GM04504 (cell line): ENCODE measurements around the gene GABRR1.

ENCODE experiments used
- DNase-seq: peaks from one replicate; pipeline ENCODE4 v3.0.0-alpha.2; 2012; ENCODE audit warnings: low read depth

GABRR1 gene

DNA sequence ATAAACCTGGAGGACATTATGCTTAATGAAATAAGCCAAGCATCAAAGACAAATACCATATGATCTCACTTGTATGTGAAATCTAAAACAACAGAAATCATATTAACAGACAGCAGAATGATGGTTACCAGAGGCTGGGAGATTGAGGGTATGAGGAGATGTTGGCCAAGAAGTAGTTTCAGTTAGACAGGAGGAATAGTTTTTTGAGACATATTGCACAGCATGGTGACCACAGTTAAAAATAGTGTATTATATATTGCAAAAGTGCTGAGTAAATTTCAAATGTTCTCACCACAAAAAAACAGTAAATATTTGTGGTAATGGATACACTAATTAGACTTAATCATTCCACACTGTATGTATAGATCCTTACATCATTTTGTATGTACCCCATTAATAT lies 1.8 kb downstream of the GABRR1 start:
- DNase-seq: no peak

DNA sequence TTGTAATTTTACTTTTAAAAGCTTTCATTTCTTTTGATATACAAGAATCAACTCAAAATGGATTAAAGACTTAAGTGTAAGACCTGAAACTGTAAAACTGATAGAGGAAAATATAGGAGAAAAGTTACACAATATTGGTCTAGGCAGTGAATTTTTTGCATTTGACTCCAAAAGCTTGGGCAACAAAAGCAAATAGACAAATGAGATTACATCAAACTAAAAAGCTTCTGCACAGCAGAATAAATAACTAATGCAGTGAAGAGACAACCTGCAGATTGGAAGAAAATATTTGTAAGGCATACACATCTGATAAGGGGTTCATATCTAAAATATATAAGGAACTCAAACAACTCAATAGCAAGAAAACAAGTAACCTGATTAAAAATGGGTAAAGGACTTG lies 3.0 kb downstream of the GABRR1 start:
- no peak for DNase-seq

DNA sequence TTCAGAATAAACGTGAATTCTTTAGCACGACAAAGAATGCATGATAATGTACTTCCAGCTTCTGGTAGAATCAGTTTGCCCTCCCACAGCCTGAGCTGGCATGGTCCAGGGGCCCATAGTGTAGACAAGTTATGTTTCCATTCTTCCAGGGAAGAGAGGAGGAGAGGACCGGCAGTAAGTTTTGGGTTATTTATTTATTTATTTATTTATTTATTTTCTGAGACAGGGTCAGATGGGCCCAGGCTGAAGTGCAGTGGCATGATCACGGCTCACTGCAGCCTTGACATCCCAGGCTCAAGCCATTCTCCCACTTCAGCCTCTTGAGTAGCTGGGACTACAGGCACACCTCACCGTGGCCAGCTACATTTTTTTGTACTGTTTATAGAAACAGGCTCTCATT lies 4.7 kb downstream of the GABRR1 start:
- DNase-seq: no peak

DNA sequence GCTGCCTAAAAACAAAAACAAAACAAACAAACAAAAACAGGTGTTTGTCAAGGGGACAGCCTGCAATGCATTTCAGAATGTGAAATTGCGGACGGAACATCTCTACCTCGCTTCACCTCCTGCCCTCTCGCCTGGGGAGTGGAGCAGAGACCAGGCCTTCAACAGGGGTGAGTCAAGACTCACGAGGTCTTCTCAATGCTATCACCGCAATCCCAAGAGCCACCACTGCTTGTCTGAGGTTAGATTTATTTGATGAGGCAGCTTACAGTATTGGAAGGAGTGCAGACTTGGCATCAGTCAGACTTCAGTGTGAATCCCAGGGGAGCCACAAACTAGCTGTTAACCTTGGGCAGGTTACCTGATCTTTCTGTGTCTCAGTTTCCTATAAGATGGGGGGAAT lies 7.7 kb downstream of the GABRR1 start:
- DNase-seq: no peak

DNA sequence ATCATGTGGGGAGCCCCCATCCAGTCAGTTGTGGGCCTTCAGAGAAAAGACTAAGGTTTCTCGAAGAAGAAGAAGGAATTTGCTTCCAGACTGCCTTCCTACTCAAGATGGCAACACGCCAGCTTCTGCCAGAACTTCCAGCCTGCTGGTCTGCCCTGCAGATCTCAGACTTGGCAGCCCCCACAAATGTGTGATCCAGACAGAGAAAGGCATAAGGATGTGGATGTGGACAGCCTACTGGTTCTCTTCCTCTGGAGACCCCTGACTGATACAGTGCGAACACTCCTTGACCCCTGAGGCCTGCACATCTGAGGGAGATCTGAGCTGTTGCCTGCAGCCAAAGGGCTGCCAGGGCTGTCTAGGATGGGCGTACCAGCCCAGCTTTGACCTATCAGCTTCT lies 8.6 kb downstream of the GABRR1 start:
- DNase-seq: no peak

DNA sequence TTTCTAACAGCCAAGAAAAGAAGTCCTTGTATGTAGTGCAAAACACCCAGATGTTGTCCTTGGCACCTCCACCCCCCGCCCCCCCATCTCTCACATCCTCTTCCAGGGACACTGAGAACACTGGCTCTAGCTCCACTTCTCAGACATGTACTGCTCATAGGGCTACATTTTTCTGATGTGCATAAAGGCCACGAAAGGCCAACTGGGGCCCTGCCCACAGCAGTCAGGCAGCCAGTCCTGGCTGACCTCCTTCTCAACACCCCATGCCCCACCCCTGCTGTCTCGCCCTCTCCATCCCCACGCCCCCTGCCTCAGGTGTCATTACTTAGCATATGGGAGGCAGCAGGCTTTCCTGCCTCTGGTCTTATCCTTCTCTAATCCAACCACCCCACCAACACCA lies 11.3 kb downstream of the GABRR1 start:
- DNase-seq: no peak

DNA sequence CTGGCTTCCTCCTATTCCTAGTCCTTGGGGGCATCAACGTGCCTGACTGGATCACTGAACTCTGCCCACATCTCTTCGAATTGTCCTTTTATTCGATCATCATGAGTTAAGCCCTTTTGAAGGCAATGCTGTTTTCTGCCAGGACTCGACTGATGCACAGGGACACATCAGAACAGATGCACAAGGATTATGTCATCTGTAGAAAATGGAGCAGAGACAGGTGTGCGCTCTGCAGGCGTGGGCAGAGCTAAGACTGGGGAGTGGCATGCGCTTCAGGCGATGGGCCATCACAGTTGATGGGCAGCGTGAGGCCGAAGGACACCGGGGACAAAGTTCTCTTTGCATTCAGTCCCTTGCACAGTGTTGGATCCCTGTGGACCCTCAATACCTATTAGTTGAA lies 13.1 kb downstream of the GABRR1 start:
- no peak for DNase-seq

DNA sequence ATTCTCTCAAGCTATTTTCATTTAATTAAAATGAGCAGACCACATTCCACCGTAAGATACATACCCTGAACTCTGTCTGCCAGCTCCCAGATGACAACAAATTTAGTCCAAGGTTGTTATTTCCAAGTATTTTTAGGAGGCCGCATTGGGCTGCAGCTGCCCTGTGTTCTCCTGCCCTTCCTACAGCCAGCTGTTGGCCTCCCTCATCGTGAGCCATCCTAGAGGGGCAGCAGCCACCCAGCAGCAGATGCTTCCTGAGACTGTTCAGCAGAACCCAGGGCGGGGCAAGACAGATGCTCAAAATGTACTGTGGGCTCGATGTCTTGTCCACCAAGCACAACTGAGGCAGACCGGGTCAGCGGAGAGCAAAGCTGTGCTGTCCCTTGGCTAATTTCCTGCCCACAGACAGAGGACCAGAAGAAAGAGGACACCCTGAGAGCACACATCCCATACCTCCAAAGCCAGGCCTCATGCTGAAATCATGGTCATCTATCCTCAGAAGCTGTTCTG lies 16.4 kb downstream of the GABRR1 start:
- DNase-seq: no peak

DNA sequence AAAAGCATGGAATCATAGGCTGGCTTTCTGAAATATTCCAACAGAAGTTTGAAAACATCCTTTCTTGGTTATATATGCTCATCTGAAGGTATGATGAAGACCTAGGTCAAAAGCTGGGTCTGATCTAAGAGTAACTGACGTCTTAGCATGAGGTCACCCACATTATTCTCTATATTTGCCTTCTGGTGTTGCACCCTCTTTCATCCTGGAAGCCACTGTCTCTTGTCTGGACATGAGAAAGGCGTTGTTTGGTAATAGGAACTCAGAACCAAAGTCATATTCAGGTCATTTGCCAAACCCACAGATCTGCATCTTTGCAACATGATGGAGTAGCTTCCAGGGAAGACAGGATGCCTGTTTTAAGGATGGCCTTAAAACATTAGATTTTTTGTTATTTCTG lies 17.6 kb downstream of the GABRR1 start:
- no peak for DNase-seq

DNA sequence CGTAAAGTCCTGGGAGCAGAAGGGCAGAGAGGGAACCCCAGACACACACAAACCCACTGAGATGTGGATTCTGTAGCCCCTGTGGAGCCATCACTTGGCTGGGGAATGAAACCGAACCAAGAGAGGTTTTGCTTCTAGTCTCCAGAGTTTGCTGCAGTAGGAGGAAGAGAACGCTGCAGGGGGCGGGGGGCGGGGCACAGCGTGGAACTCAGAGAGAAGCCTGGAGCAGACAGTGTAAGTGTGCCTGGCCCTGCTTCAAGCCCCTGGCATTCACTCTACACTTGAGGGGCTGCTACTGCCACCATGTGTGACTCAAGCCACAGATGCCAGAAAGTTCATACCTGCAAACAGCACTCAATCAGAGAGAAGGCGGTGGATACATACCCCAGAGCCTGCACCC lies 18.9 kb downstream of the GABRR1 start:
- no peak for DNase-seq

DNA sequence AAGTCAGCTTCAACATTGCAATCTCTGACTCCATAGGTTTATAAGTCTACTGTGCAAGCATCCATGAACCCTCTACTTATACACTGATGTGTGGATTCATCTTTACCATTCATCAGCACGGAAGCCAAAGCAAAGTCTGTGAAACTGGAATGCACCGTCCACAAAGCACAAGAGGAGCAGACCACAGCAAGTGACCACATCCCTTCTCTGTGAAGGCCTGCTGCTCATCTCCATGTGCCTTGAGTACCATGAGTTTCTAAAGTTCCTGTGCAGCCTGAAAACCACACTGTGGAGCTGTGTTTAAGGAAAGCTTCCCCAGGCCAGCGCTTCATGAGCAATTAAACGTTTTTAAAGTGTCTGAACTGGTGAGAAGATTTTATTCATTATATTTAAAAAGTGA lies 20.0 kb downstream of the GABRR1 start:
- no peak for DNase-seq

DNA sequence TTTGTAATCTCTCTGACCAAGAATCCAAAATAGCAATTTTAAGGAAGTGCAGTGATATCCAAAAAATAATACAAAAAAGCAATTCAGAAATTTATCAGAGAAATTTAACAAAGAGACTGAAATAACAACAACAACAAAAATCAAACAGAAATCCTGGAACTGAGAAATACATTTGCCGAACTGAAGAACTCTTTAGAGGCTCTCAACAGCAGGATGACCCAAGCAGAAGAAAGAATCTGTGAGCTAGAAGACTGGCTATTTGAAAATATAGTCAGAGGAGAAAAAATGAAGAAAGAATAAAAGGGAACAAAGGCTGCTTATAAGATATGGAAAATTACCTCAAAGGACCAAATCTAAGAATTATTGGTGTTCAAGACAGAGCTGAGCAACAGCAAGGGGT lies 22.6 kb downstream of the GABRR1 start:
- no peak for DNase-seq

DNA sequence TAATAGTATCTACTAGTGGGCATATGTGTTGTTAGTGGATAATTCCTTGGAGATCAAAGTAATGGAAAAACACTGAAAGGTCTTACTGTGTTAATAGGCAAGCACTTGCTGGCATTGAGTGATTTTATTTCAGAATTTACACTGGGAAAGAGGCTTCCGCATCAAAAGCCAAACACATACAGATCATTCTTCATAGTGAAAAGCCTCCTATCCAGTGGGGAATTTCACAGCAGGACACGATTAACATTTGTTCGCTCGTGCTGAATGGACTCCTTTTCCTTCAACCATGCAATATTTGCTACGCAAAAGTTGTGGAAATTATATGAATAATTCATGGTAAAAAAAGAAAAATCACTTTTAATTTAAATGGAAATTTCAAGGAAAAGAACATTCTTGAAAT lies 26.4 kb downstream of the GABRR1 start:
- no peak for DNase-seq

DNA sequence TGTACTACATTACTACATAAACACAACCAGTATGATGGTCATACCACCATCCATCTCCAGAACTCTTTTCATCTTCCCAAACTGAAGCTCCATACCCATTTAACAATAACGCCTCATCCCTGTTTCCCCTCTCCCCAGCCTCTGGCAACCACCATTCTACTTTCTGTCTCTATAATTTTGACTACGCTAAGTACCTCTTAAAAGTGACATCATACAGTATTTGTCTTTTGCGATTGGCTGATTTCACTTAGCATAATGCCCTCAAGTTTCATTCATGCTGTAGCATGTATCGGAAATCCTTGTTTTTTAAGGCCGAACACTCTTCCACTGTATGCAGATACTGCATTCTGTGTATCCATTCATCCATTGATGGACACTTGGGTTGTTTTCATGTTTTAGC lies 29.7 kb downstream of the GABRR1 start:
- no peak for DNase-seq

DNA sequence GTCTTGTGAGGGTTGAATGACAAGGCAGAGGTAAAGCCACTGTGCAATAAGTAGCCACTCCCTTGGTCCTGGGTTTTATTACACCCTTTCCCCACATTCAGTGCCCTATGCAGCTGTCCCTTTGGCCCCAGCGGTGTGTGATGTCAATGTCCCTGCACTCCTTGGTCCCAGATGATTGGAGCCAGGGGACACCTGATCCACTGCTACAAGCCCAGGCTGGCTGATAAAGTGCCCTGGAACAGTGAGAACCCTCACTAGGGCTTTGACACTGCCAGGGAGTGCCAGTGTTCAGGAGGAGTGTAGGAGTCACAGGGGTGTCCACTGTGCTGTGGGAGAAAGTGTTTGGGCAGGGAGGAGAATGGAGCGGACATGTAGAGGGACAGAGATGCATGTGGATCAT lies 30.4 kb downstream of the GABRR1 start:
- no peak for DNase-seq

DNA sequence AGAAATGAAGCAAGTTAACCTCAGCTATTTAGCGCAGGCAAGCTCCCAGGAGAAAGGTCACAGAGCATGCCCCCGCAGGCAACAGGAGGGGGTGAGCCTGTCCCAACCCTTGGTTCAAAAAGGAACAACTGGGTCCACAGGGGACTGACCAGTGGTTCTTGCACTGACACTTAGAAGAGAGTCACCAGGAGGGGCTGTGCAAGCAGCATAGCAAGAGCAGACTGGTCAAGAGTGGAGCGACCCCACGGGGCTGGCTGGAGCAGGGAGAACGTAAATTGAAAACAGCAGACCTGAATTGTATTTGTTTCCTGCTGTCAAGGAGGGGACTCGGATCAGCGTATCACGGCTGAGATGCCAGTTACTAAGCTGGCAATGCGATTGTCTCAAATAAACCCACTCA lies 32.8 kb downstream of the GABRR1 start:
- DNase-seq: no peak

DNA sequence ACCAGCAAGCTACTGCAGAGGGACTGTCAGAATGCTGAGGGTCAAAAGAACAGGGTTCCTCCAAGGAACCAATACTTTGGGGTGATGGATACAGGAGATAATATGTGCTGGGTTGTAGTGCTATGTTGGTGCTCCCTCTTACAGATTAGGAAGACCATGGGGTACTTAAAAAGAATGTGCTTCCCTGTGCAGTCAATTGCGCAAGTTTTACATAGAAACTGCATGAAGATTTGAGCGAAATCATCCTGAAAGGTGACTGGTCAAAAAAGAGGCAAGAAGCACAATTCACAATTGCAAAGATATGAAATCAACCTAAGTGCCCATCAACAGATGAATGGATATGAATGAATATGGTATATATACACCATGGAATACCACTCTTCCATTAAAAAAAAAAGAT lies 33.9 kb downstream of the GABRR1 start:
- no peak for DNase-seq

DNA sequence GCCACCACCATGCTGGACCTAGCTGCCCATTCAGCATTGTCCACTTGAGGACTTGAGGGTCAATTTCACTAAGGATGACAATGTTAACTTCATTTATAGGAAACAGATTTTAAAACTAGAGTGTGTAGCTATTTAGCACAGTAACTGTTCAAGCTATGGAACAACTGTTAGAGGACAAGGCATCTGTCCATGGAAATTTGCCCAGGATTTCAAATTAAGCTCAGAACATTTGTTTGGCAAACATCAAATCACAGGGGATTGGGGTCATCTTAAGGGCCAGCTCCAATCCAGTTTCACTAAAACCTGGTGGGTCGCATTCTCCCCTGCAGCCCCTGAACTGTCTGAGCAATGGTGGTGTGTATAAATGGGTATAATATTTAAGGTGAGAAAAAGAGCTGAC lies 36.2 kb downstream of the GABRR1 start:
- no peak for DNase-seq

DNA sequence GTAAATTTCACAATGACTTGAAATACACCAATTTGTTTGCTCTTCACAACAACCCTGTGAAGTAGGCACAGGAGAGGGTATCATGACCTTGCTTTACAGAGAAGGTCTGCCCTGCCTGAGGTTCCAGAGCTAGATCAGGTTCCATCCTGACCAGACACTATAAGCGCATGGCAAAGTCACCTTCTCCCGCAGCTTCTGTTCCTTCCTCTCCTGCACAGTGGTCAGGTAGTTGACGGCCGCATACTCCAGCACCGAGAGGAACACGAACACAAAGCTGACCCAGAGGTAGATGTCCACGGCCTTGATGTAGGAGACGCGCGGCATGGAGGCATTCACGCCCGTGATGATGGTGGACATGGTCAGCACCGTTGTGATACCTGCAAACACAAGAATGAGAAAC lies 37.0 kb downstream of the GABRR1 start:
- no peak for DNase-seq

DNA sequence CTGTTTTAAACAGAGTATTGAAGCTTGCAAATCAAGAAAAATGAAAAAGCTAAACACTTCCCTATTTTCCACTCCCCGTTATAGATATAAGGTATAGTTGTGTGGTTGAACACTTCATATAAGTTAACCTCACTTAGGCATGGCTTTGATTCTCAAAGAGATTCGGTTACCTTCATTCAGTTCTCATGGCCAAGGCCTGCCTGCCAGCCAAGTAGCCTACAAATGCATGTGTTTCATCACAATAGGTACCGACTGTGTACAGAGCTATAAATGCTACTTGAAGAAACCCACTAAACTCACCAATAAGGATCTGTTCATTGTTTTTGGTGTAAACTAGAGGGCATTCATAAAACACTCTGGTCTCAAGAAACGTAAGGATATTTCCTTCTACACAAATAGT lies 43.5 kb downstream of the GABRR1 start:
- DNase-seq: no peak

DNA sequence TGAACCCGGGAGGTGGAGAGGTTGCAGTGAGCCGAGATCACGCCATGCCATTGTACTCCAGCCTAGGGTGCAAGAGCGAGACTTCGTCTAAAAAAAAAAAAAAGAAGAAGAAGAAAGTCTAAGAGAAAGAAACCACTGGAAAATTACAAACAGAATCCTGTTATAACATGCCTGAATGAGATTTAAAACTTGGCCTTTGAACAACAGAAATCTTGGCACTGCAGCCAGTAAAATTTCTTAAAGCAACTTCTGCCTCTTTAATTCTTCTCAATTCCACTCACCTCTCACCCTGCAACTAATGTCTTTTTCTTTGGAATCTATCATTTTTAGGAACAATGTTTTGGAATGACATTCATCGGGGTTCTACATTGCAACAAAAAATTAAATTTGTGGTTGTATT lies 45.0 kb downstream of the GABRR1 start:
- no peak for DNase-seq

DNA sequence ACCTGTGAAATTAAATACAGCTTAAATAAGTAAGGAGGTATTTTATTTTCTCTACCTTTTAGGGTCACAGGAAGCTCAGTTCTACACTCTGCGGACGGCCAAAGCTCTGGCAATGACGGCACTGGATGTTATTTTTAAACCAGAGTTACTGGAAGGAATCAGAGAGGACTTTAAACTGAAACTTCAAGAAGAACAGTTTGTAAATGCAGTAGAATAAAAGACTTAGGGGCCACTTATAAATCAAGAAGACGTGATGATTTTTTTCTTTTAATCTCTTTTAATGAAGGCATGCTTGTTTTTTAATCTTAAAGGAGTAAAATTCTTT lies 55.1 kb downstream of the GABRR1 start:
- DNase-seq: no peak

DNA sequence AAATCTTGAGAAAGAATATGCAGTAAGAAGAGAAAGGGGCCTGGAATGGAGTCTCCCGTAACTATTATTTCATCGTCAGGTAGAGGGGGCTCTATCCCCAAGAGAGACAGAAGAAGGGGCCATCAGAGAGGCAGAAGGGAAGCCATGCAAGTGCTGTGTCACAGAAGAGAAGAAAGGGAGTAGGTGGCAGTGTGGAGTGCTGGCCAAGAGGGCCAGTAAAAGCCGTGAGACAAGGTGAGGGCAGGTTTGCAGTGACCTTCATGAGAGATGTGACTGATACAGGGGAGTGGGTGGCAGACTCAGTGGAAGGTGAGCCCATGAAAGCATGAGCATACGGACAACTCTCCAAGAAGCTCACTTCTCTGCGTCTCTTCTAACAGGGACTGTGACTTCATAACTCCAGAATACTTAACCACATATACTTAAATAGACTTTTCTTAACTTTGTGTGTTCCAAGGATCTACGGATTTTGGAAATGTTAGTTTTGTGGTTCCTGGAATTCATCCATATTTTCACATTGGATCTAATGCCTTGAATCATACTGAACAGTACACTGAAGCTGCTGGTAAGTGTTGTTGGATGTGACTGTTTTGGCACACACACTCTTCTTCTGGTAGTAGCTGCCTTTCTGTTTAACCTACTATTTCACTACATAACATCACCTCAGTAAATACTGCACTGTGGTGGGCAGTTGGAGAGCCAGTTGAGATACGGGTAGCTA lies 55.7 kb downstream of the GABRR1 start:
- no peak for DNase-seq

DNA sequence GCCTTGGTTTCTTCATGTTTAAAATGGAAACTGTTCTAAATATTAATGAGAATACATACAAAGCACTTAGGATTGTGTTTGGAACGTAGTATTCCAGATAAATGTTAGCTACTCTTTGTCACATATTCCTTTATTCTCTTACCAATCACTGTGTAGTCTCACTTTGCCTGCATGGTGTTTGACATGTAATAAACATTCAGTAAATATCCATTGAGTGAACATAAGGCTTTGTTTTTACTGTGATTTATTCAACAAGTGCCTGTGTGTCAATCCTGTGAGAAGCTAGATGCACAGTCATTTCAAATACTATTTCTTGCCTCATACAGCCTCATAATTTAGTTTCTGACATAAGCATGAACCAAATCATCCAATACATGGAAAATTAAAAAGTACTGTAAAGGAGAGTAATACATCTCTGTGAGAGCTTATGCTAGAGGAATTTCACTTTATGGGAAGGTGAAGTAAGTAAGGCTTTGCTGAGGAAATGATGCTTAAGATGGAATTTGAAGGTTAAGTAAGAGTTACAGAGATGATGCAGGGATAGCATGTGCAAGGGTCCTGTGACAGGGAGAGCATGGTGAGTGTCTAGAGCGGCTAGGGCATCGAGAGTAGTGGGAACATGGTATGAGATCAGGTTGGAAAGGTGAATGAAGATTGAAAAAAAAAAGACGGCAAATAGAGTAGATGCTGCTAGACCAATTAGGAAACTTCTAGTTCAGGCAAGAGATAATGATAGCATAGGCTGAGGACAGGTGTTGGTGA lies 56.6 kb downstream of the GABRR1 start:
- DNase-seq: no peak
